Mucosa of stomach (tissue), 1 donor: ENCODE results near the gene ZMIZ1.
A peak's percentile ranks its signal among the peaks of the same experiment; 100 is the strongest.

Experiments used
- H3K27me3 ChIP-seq: one replicate; pipeline ENCODE4 v1.7.0; 2013; ENCODE audit warnings: mild to moderate bottlenecking, low read length; ENCODE audit not compliant: control insufficient read depth, insufficient read depth
- H3K36me3 ChIP-seq: one replicate; pipeline ENCODE4 v1.7.0; 2013; ENCODE audit warnings: low read length; ENCODE audit not compliant: control insufficient read depth, insufficient read depth
- H3K4me1 ChIP-seq: one replicate; pipeline ENCODE4 v1.7.0; 2013; ENCODE audit warnings: mild to moderate bottlenecking, low read length; ENCODE audit not compliant: control insufficient read depth, insufficient read depth
- H3K4me3 ChIP-seq: one replicate; pipeline ENCODE4 v1.7.0; 2013; ENCODE audit warnings: low read length
- H3K9ac ChIP-seq: one replicate; pipeline ENCODE4 v1.7.0; 2013; ENCODE audit warnings: mild to moderate bottlenecking, low read length, moderate library complexity
- H3K9me3 ChIP-seq: one replicate; pipeline ENCODE4 v1.7.0; 2013; ENCODE audit warnings: mild to moderate bottlenecking, low read length, moderate library complexity; ENCODE audit not compliant: control insufficient read depth
- donor health status: Pancreatic carcinoma.

Gene ZMIZ1

GRCh38 chr10:79103585-79103984, 34.8 kb downstream of the ZMIZ1 start:
- no peak overlapping the region for H3K9ac ChIP-seq
- no peaks in the 10 kb centered on the region for H3K9me3 ChIP-seq
- no peaks in the 10 kb centered on the region for H3K27me3 ChIP-seq
- H3K36me3 ChIP-seq: peaks cover under 1% of the 10 kb centered on the region
- peaks cover 73% of the 10 kb centered on the region for H3K4me1 ChIP-seq
- no peak overlapping the region for H3K4me3 ChIP-seq

GRCh38 chr10:79105150-79105739, 36.5 kb downstream of the ZMIZ1 start:
- H3K27me3 ChIP-seq: no peaks in the 10 kb centered on the region
- peak overlapping the region; percentile 18 for H3K9ac ChIP-seq
- no peak overlapping the region for H3K4me3 ChIP-seq
- peaks cover 62% of the 10 kb centered on the region for H3K4me1 ChIP-seq
- H3K36me3 ChIP-seq: no peaks in the 10 kb centered on the region
- no peaks in the 10 kb centered on the region for H3K9me3 ChIP-seq

- H3K4me1 ChIP-seq: peaks cover 62% of the 10 kb centered on the region
- peaks cover 5% of the 10 kb centered on the region for H3K36me3 ChIP-seq
- H3K27me3 ChIP-seq: no peaks in the 10 kb centered on the region
Measured at GRCh38 chr10:79105818-79106217, 37.1 kb downstream of the ZMIZ1 start.

GRCh38 chr10:79106256-79107050, 37.7 kb downstream of the ZMIZ1 start:
- peaks cover 10% of the 10 kb centered on the region for H3K36me3 ChIP-seq
- no peaks in the 10 kb centered on the region for H3K27me3 ChIP-seq
- H3K4me1 ChIP-seq: peaks cover 62% of the 10 kb centered on the region
- H3K9me3 ChIP-seq: no peaks in the 10 kb centered on the region
- no peak overlapping the region for H3K9ac ChIP-seq
- no peak overlapping the region for H3K4me3 ChIP-seq

More at GRCh38 chr10:79105818-79106217, 37.1 kb downstream of the ZMIZ1 start:
- Histone ChIP-seq H3K4me3 (no peak overlapping the region), H3K9ac (no peak overlapping the region), H3K9me3 (no peaks in the 10 kb centered on the region)

- Histone ChIP-seq H3K9ac (no peak overlapping the region), H3K27me3 (no peaks in the 10 kb centered on the region), H3K4me3 (no peak overlapping the region), H3K9me3 (no peaks in the 10 kb centered on the region), H3K36me3 (peaks cover 10% of the 10 kb centered on the region), H3K4me1 (peaks cover 62% of the 10 kb centered on the region)
Measured at GRCh38 chr10:79107736-79108264, 39.0 kb downstream of the ZMIZ1 start.

- no peak overlapping the region for H3K9ac ChIP-seq
- no peaks in the 10 kb centered on the region for H3K9me3 ChIP-seq
- H3K27me3 ChIP-seq: no peaks in the 10 kb centered on the region
- H3K36me3 ChIP-seq: peaks cover 10% of the 10 kb centered on the region
- H3K4me1 ChIP-seq: peaks cover 69% of the 10 kb centered on the region
- no peak overlapping the region for H3K4me3 ChIP-seq
Measured at GRCh38 chr10:79108728-79109127, 40.0 kb downstream of the ZMIZ1 start.

GRCh38 chr10:79111427-79111826, 42.7 kb downstream of the ZMIZ1 start:
- no peaks in the 10 kb centered on the region for H3K27me3 ChIP-seq
- H3K9me3 ChIP-seq: no peaks in the 10 kb centered on the region
- H3K4me3 ChIP-seq: no peak overlapping the region
- peaks cover 78% of the 10 kb centered on the region for H3K4me1 ChIP-seq
- H3K9ac ChIP-seq: no peak overlapping the region
- peaks cover 10% of the 10 kb centered on the region for H3K36me3 ChIP-seq

- Histone ChIP-seq H3K36me3 (peaks cover 10% of the 10 kb centered on the region), H3K4me1 (peaks cover 81% of the 10 kb centered on the region), H3K27me3 (no peaks in the 10 kb centered on the region), H3K9ac (peak overlapping the region; percentile 14), H3K9me3 (no peaks in the 10 kb centered on the region), H3K4me3 (no peak overlapping the region)
Measured at GRCh38 chr10:79111846-79112614, 43.3 kb downstream of the ZMIZ1 start.

- no peak overlapping the region for H3K4me3 ChIP-seq
Measured at GRCh38 chr10:79112881-79113431, 44.2 kb downstream of the ZMIZ1 start.

GRCh38 chr10:79113827-79114226, 45.1 kb downstream of the ZMIZ1 start:
- Histone ChIP-seq H3K9ac (peak overlapping the region; percentile 18), H3K4me3 (no peak overlapping the region), H3K27me3 (no peaks in the 10 kb centered on the region), H3K36me3 (peaks cover 18% of the 10 kb centered on the region), H3K9me3 (no peaks in the 10 kb centered on the region), H3K4me1 (peaks cover 76% of the 10 kb centered on the region)

More at GRCh38 chr10:79112881-79113431, 44.2 kb downstream of the ZMIZ1 start:
- Histone ChIP-seq H3K27me3 (no peaks in the 10 kb centered on the region), H3K36me3 (peaks cover 10% of the 10 kb centered on the region), H3K9ac (peak overlapping the region; percentile 14), H3K9me3 (no peaks in the 10 kb centered on the region), H3K4me1 (peaks cover 76% of the 10 kb centered on the region)

- no peaks in the 10 kb centered on the region for H3K27me3 ChIP-seq
- peaks cover 30% of the 10 kb centered on the region for H3K36me3 ChIP-seq
- H3K4me3 ChIP-seq: no peak overlapping the region
- peaks cover 69% of the 10 kb centered on the region for H3K4me1 ChIP-seq
- no peaks in the 10 kb centered on the region for H3K9me3 ChIP-seq
- H3K9ac ChIP-seq: no peak overlapping the region
Measured at GRCh38 chr10:79115302-79115701, 46.5 kb downstream of the ZMIZ1 start.
